Measurements from ENCODE around the gene WDR83. TPM values are rescaled to one million over a fixed set of nuclear protein-coding genes. Genes with fewer than 3 reads are reported as not detected.

The WDR83 gene
- total and polyA plus RNA-seq, 2 of the 8 experiments (the other 6 are each of a cell fraction or from before 2014, with no cell fraction given) = 12.6 to 15.3 TPM

DNA sequence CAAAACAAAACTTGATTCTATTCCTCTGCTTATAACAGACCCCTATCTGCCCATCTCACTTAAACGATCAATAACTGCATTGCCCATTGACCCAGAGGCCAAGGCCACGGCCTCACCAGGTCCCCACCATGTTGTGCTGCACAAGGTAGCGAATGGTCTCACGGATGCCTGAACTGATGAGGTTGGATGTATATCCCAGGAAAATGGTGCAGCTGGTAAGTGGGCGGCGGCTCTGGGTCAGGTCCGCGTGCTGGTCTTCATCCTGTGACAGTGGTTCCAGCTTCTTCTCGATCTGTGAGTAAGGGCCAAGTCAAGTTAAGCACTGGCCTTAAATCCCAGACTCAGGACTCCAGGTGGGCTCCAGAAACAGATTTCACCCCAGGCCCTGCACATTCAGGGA is 13.4 kb downstream of the WDR83 start:
- Histone ChIP-seq H4K8ac (ENCODE audit: extremely low read depth, insufficient read depth, low read length) (peak overlapping the region; percentile 31; the same call in 1 of the 2 replicates), H3K9ac (replicated peaks in 1 of 4; ENCODE audit: extremely low read depth in 1 of 4, low read depth in 3 of 4, low read length in 3 of 4) (no peak overlapping the region), H3K23ac (ENCODE audit: insufficient read length) (no peak overlapping the region), H2BK15ac (ENCODE audit: low read length) (no peak overlapping the region), H3K4me1 (replicated peaks in 1 of 4; ENCODE audit: control insufficient read depth in 3 of 4, insufficient read depth in 4 of 4, low read length in 3 of 4) (peaks cover 0 to 3% (median 0%) of the 10 kb centered on the region in 4 experiments; a peak in 2 of 7 replicates), H3K4ac (replicated peaks; ENCODE audit: insufficient read length, low read depth, low read length) (no peak overlapping the region), H3K4me3 (ENCODE audit: extremely low read depth in 1 of 4, insufficient read depth in 2 of 4, low read depth in 3 of 4, low read length in 4 of 4) (no peak overlapping the region), H3K27ac (ENCODE audit: low read depth, low read length) (no peak overlapping the region), H3K14ac (ENCODE audit: insufficient read length) (no peak overlapping the region), H3K23me2 (ENCODE audit: low read depth, low read length) (no peaks in the 10 kb centered on the region), H2BK120ac (replicated peaks; ENCODE audit: low read depth, low read length) (no peak overlapping the region), H3K9me3 (ENCODE audit: insufficient read depth in 2 of 2, low read depth in 1 of 2, low read length in 1 of 2) (no peaks in the 10 kb centered on the region; a peak in 1 of 4 replicates), H3K79me1 (ENCODE audit: low read depth, low read length) (peaks cover 9% of the 10 kb centered on the region; the same call in 1 of the 2 replicates), H3K27me3 (replicated peaks in 1 of 4; ENCODE audit: control insufficient read depth in 3 of 4, extremely low read depth in 1 of 4, insufficient read depth in 3 of 4, low read length in 3 of 4) (no peaks in the 10 kb centered on the region), H2AFZ (ENCODE audit: low read length) (no peak overlapping the region), H2BK12ac (ENCODE audit: low read depth, low read length) (no peak overlapping the region), H2BK20ac (ENCODE audit: low read length) (no peak overlapping the region), H3K18ac (ENCODE audit: extremely low read depth, low read length) (no peak overlapping the region), H3K56ac (replicated peaks; ENCODE audit: insufficient read length, low read depth, low read length) (no peak overlapping the region), H2AK5ac (ENCODE audit: low read depth, low read length) (peak overlapping the region; percentile 89; the same call in 1 of the 2 replicates), H2BK5ac (ENCODE audit: low read depth, low read length) (no peak overlapping the region), H4K91ac (replicated peaks; ENCODE audit: insufficient read length, low read length) (no peak overlapping the region), H3K79me2 (ENCODE audit: control insufficient read depth in 1 of 2, insufficient read depth in 2 of 2, low read length in 2 of 2) (peaks cover 0 to 11% of the 10 kb centered on the region in 2 experiments; a peak in 2 of 4 replicates), H3K36me3 (ENCODE audit: control insufficient read depth in 2 of 4, insufficient read depth in 4 of 4, low read length in 3 of 4) (peaks cover 29 to 37% (median 35%) of the 10 kb centered on the region in 4 experiments), H4K20me1 (replicated peaks in 1 of 2; ENCODE audit: control insufficient read depth in 1 of 2, insufficient read depth in 2 of 2, low read length in 2 of 2) (peaks cover 0 to 11% of the 10 kb centered on the region in 2 experiments), H4K5ac (ENCODE audit: insufficient read length, low read depth, low read length) (no peak overlapping the region), H3K4me2 (ENCODE audit: insufficient read depth in 1 of 2, low read depth in 2 of 2, low read length in 2 of 2) (no peak overlapping the region; a peak in 1 of 4 replicates)
- DNase-seq (ENCODE audit: low read depth in 1 of 2, low spot score in 2 of 2) (no peak), FAIRE-seq (no peak)
- ChIA-PET CTCF (ENCODE audit: partially characterized antibody) (interaction anchor here (1.2 kb wide), 1 partner anchor 19 kb away, joined by 3 read pairs; no protein-coding TSS in a partner anchor), POLR2A (ENCODE audit: partially characterized antibody) (interaction anchor here (0.7 to 6.4 kb wide), 11 partner anchors 8 to 239 kb away, joined by 3 to 93 read pairs (median 5); partner anchors contain the start of genes FBXW9, MAN2B1, SYCE2 and WDR83)
- 95% methylated on average over 9 of the region's 9 CpGs; no CpG with 5 or more reads in 1 of the 2 experiments for WGBS, 2 experiments (ENCODE audit: extremely low coverage in 1 of 2, insufficient coverage in 1 of 2, insufficient read length in 1 of 2, insufficient replicate concordance in 2 of 2, low coverage in 1 of 2, low lambda C conversion rate in 2 of 2, missing lambda C conversion rate in 1 of 2)
- TF ChIP-seq EP300 (IDR thresholded peaks at IDR 0.05; ENCODE audit: borderline replicate concordance in 1 of 2, low read depth in 2 of 2, low read length in 2 of 2) (no peak), JUND (IDR thresholded peaks at IDR 0.05; ENCODE audit: low read length) (no peak), ASH2L (IDR thresholded peaks at IDR 0.05; ENCODE audit: low read length) (no peak), CBX8 (IDR thresholded peaks at IDR 0.05; ENCODE audit: borderline replicate concordance, low read depth, low read length) (no peak), POU5F1 (IDR thresholded peaks at IDR 0.05; ENCODE audit: low read depth, low read length) (no peak), RFX5 (IDR thresholded peaks at IDR 0.05; ENCODE audit: borderline replicate concordance, low read depth, low read length) (no peak), GABPA (IDR thresholded peaks at IDR 0.05; ENCODE audit: borderline replicate concordance, insufficient read depth, low read length) (no peak), HDAC6 (IDR thresholded peaks at IDR 0.05; ENCODE audit: low read depth, low read length) (no peak), FOSL1 (IDR thresholded peaks at IDR 0.05; ENCODE audit: insufficient read depth, low read depth, low read length) (no peak), YY1 (IDR thresholded peaks at IDR 0.05; ENCODE audit: low read depth, low read length) (no peak), EGR1 (IDR thresholded peaks at IDR 0.05; ENCODE audit: borderline replicate concordance, low read depth, low read length) (no peak)
- TF ChIP-seq, protein P1, sequence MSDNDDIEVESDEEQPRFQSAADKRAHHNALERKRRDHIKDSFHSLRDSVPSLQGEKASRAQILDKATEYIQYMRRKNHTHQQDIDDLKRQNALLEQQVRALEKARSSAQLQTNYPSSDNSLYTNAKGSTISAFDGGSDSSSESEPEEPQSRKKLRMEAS (IDR thresholded peaks at IDR 0.05) = no peak

Measured in H1 (cell line).